Measurements from ENCODE around the gene MANEAL. TPM values are rescaled to one million over a fixed set of nuclear protein-coding genes. Genes with fewer than 3 reads are reported as not detected.

The MANEAL gene
- total and polyA plus RNA-seq, 3 donors from 2014 or later: 6.9 to 11.0 (median 7.9) TPM

DNA sequence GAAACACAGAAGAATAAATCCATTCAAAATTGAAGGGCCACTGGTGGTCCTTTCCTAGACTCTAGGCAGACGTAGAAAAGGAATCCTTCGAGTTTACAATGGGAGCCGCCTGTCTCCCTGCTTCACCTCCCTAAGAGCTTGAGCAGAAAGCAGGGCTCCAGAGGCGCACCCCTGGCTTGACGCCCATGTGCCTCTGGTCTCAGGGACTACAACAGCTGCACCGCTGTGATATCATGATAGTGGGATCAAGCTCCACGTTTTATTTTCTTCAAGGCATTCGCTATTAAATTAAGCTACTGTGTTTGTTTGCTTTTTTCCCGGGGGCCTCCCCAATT, 13.5 kb downstream of the MANEAL start:
- TF ChIP-seq POLR2A (IDR thresholded peaks at IDR 0.05): no peak
- no peak for TF ChIP-seq CTCF (IDR thresholded peaks at IDR 0.05)
- no peak for DNase-seq
- no peaks in the 10 kb centered on the region for H3K9me3 ChIP-seq
- peaks cover 42% of the 10 kb centered on the region for H3K4me1 ChIP-seq
- 6 to 7% methylated on average over 9 of the region's 9 CpGs for WGBS, 2 donors
- no peaks in the 10 kb centered on the region for H3K27me3 ChIP-seq
- H3K4me3 ChIP-seq: peak overlapping the region; percentile 86 to 93
- H3K36me3 ChIP-seq (ENCODE audit: low read depth, missing control alignments): no peaks in the 10 kb centered on the region
- H3K27ac ChIP-seq: peak overlapping the region; percentile 48 to 98
- intact Hi-C loops (cut with DNase I; ENCODE audit: low total_unique reads): no loop called here

- 0 to 1% methylated on average over 25 to 63 of the region's 95 CpGs for WGBS, 2 donors
- DNase-seq: peak; percentile 97
- intact Hi-C loops (cut with DNase I; ENCODE audit: low total_unique reads): no loop called here
- Histone ChIP-seq H3K9me3 (no peaks in the 10 kb centered on the region), H3K4me1 (peaks cover 42% of the 10 kb centered on the region), H3K4me3 (peak within 1 kb of the TSS; percentile 86 to 93), H3K36me3 (ENCODE audit: low read depth, missing control alignments) (no peaks in the 10 kb centered on the region), H3K27me3 (no peaks in the 10 kb centered on the region), H3K27ac (peak within 1 kb of the TSS; percentile 92 to 98)
- no peak for TF ChIP-seq CTCF (IDR thresholded peaks at IDR 0.05)
- peak; percentile 39 for TF ChIP-seq POLR2A (IDR thresholded peaks at IDR 0.05)
Measured at GRCh38 chr1:37807555-37808368, 14.1 kb downstream of the MANEAL start, which contains the start of the genes C1orf122 and YRDC. Gene C1orf122 (plus strand): TSS chr1:37807790. CDS start chr1:37808405, 615 bp downstream. Gene YRDC (minus strand): TSS chr1:37808208. CDS start chr1:37808180, 28 bp downstream.

DNA sequence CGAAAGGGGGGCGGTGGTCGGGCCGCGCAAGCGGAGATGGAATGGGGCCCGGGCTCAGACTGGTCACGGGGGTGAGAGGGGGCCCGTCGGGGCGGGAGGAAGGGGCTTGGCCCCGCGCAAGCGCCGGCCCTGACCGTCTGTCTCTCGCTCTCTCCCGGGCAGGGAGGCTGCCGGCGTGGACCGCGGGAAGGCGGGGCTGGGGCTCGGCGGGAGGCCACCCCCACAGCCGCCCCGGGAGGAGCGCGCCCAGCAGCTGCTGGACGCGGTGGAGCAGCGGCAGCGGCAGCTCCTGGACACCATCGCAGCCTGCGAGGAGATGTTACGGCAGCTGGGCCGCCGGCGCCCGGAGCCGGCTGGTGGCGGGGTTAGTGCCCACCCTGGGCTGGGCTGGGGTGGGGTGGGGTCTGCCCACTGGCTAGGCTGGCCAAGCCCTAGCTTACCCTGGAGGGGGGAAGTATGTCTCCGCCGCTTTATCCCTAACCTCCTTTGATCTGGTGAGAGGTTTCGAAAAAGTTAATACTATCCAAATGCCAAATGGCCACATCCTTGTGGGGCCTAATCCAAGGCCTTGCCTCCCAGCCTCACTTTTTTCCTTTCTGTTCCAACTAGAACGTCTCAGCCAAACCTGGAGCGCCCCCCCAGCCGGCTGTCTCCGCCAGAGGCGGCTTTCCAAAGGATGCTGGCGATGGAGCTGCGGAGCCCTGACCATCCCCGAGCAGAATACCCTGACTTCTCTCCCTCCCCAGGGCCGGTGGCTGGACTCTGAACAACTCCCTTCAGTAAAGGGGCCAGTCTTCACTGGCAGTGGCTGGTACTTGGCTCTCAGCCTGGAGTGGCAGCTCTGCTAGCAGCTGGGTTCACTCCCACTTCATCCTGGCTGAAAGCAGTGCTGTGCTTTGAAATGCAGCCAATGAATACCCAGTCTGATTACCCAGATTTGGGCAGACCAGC, 15.0 kb downstream of the MANEAL start:
- Histone ChIP-seq H3K27ac (peak overlapping the region; percentile 92 to 98), H3K9me3 (no peaks in the 10 kb centered on the region), H3K4me1 (peaks cover 42% of the 10 kb centered on the region), H3K27me3 (no peaks in the 10 kb centered on the region), H3K4me3 (peak overlapping the region; percentile 86 to 93), H3K36me3 (ENCODE audit: low read depth, missing control alignments) (no peaks in the 10 kb centered on the region)
- TF ChIP-seq POLR2A (IDR thresholded peaks at IDR 0.05) (no peak), CTCF (IDR thresholded peaks at IDR 0.05) (no peak)
- DNase-seq: peak; percentile 87
- intact Hi-C loops (cut with DNase I; ENCODE audit: low total_unique reads): no loop called here
- 1 to 4% methylated on average over 9 to 54 of the region's 54 CpGs for WGBS, 2 donors

- no peak for DNase-seq
- WGBS, 2 donors: 20 to 30% methylated on average over 2 of the region's 2 CpGs
- H3K9me3 ChIP-seq: no peaks in the 10 kb centered on the region
- H3K36me3 ChIP-seq (ENCODE audit: low read depth, missing control alignments): no peaks in the 10 kb centered on the region
- no peak overlapping the region for H3K4me3 ChIP-seq
- peak overlapping the region in 1 of 2 donors; percentile 98 for H3K27ac ChIP-seq
- TF ChIP-seq POLR2A (IDR thresholded peaks at IDR 0.05): no peak
- intact Hi-C loops (cut with DNase I; ENCODE audit: low total_unique reads): no loop called here
- no peaks in the 10 kb centered on the region for H3K27me3 ChIP-seq
- H3K4me1 ChIP-seq: peaks cover 42% of the 10 kb centered on the region
Measured at GRCh38 chr1:37809942-37810341, 16.3 kb downstream of the MANEAL start.

All from testis (tissue), 3 donors.